H1 (cell line): ENCODE measurements around the gene CYP46A1.

Experiments
- ATF2 ChIP-seq: IDR thresholded peaks from 2 replicates; pipeline ENCODE4 v1.6.1; 2012; ENCODE audit warnings: low read length, inconsistent platforms
- CTCF ChIP-seq, 3 experiments: IDR thresholded peaks; 1 replicate in 2 of 3; 2 replicates in 1 of 3; pipeline versions ENCODE4 v1.5.1 to v1.6.1; 2011; ENCODE audit warnings: low read length in 3 of 3, mild to moderate bottlenecking in 3 of 3, inconsistent platforms in 2 of 3, low read depth in 1 of 3, moderate library complexity in 1 of 3; ENCODE audit not compliant: insufficient read depth in 1 of 3; ENCODE audit errors: control extremely low read depth in 1 of 3
- RBBP5 ChIP-seq: IDR thresholded peaks from 2 replicates; pipeline ENCODE4 v1.7.1; 2012; ENCODE audit warnings: low read depth, mild to moderate bottlenecking, inconsistent platforms, low read length, moderate library complexity, borderline replicate concordance
- SP2 ChIP-seq: IDR thresholded peaks from 2 replicates; pipeline ENCODE4 v1.6.1; 2012; ENCODE audit warnings: mild to moderate bottlenecking, low read length, inconsistent platforms
- SUZ12 ChIP-seq: fragments of 200-600 bp; sonication (generic); IDR thresholded peaks from 2 replicates; pipeline ENCODE4 v1.6.1; 2012; ENCODE audit warnings: mild to moderate bottlenecking, inconsistent platforms, low read length, moderate library complexity, mixed read lengths
- TEAD4 ChIP-seq: IDR thresholded peaks from 2 replicates; pipeline ENCODE4 v1.6.1; 2012; ENCODE audit warnings: low read depth, low read length, inconsistent platforms, mixed read lengths
- YY1 ChIP-seq: IDR thresholded peaks from 2 replicates; pipeline ENCODE4 v1.6.1; 2011; ENCODE audit warnings: low read depth, mild to moderate bottlenecking, low read length

- no peak for TF ChIP-seq CTCF (IDR thresholded peaks at IDR 0.05; ENCODE audit: control extremely low read depth in 1 of 3, insufficient read depth in 1 of 3, low read depth in 1 of 3, low read length in 3 of 3)
- TF ChIP-seq TEAD4: no peak
- no peak for TF ChIP-seq YY1
- peak; percentile 36; the same call in 1 of the 2 replicates for TF ChIP-seq ATF2
- TF ChIP-seq RBBP5: no peak
- TF ChIP-seq SP2: no peak
- no peak for TF ChIP-seq SUZ12
These were observed 13.5 kb upstream of the CYP46A1 start for GRCh38 chr14:99670361-99671234.
